Kidney (tissue), 14 donors: ENCODE measurements around the gene AFF3. TPM values are rescaled to one million over a fixed set of nuclear protein-coding genes. Genes with fewer than 3 reads are reported as not detected.
A peak's percentile ranks its signal among the peaks of the same experiment; 100 is the strongest.

Experiments used
- DNase-seq, 5 donors: peaks; one replicate each; pipeline ENCODE4 v3.0.0-alpha.2; 2013 to 2020
- FAIRE-seq: peaks from 2 replicates; lab custom pipeline; 2012; peaks lifted over from hg19 to GRCh38; lab: Jason Lieb, UNC
- H3K27ac ChIP-seq, 2 donors: one replicate each; pipeline ENCODE4 v1.7.0; 2013; ENCODE audit warnings: low read depth in 2 of 2, low read length in 2 of 2, inconsistent platforms in 1 of 2
- H3K27me3 ChIP-seq: one replicate; pipeline ENCODE4 v1.7.1; 2013; ENCODE audit warnings: low read length, inconsistent platforms; ENCODE audit not compliant: control insufficient read depth, insufficient read depth
- H3K36me3 ChIP-seq, 3 donors: one replicate each; pipeline versions ENCODE4 v1.7.0 to v1.7.1; 2013; ENCODE audit warnings: low read length in 3 of 3, control low read depth in 1 of 3, inconsistent platforms in 1 of 3; ENCODE audit not compliant: insufficient read depth in 3 of 3, control insufficient read depth in 2 of 3
- H3K4me1 ChIP-seq, 3 donors: one replicate each; pipeline versions ENCODE4 v1.7.0 to v1.7.1; 2013; ENCODE audit warnings: low read length in 3 of 3, inconsistent platforms in 1 of 3, low read depth in 1 of 3; ENCODE audit not compliant: control insufficient read depth in 2 of 3, insufficient read depth in 2 of 3
- H3K4me3 ChIP-seq, 3 donors: one replicate each; pipeline versions ENCODE4 v1.7.0 to v1.8.1; 2013; ENCODE audit warnings: low read length in 3 of 3, control low read depth in 1 of 3, inconsistent platforms in 1 of 3
- H3K9ac ChIP-seq, 3 donors: one replicate each; pipeline versions ENCODE4 v1.7.0 to v1.7.1; 2013; ENCODE audit warnings: low read length in 3 of 3, control low read depth in 1 of 3, inconsistent platforms in 1 of 3
- H3K9me3 ChIP-seq, 3 donors: one replicate each; pipeline versions ENCODE4 v1.7.0 to v1.7.1; 2013; ENCODE audit warnings: low read length in 3 of 3, control low read depth in 1 of 3, inconsistent platforms in 1 of 3; ENCODE audit not compliant: control insufficient read depth in 2 of 3, insufficient read depth in 1 of 3
- CTCF ChIP-seq: IDR thresholded peaks from 3 replicates; pipeline ENCODE4 v1.5.1; 2012; ENCODE audit warnings: mild to moderate bottlenecking, moderate library complexity, borderline replicate concordance; ENCODE audit not compliant: insufficient read depth; ENCODE audit errors: extremely low read depth
- intact Hi-C: fragments of 100-400 bp; cut with DNase I; formaldehyde crosslinking; loops from one replicate; pipeline ENCODE4 v1.11.1; 2022
- polyA plus RNA-seq: library from polyadenylated mRNA; stranded (reverse); fragments of 350-450 nt; fragmentation: Illumina TruSeq; extraction: RNeasy Lipid Tissue Mini Kit (QIAGEN cat#74804); gene quantifications from one replicate; pipeline ENCODE4 v1.2.3, GENCODE V29; 2014; ENCODE audit warnings: low read depth, low replicate concordance; ENCODE audit not compliant: insufficient read depth
- total RNA-seq: library from RNA; stranded (reverse); fragmentation: NEBNext Ultra II Directional; extraction: Animal tissue kit (Norgen Biotek cat#: 25700); gene quantifications from one replicate; pipeline ENCODE4 v1.2.1, GENCODE V29; 2021
- donor health status: control.
- donor health status: control.
- donor health status: control.
- donor health status: control.
- donor health status: control.
- donor health status: DM: yes; HTN: yes; CAD: no.
- donor health status: Normal renal cell carcinoma (clear cell type).

The AFF3 gene
- total and polyA plus RNA-seq, 2 donors from 2014 or later = 0.65 to 11.0 TPM

GRCh38 chr2:100019499-100019898 is 122.9 kb downstream of the AFF3 start:
- Histone ChIP-seq H3K36me3 (peaks cover 0 to 7% (median 0%) of the 10 kb centered on the region in 3 donors), H3K9me3 (peaks cover 0 to 5% (median 0%) of the 10 kb centered on the region in 3 donors), H3K4me3 (no peak overlapping the region), H3K27ac (no peak overlapping the region), H3K9ac (no peak overlapping the region), H3K4me1 (no peaks in the 10 kb centered on the region), H3K27me3 (no peaks in the 10 kb centered on the region)
- FAIRE-seq (no peak), DNase-seq (no peak)
- intact Hi-C loops = no loop called here
- no peak for TF ChIP-seq CTCF

GRCh38 chr2:100018341-100019193 is 123.8 kb downstream of the AFF3 start:
- no peak overlapping the region for H3K4me3 ChIP-seq
- peaks cover 0 to 5% (median 0%) of the 10 kb centered on the region in 3 donors for H3K9me3 ChIP-seq
- intact Hi-C loops = no loop called here
- no peak for FAIRE-seq
- no peak for DNase-seq
- no peak overlapping the region for H3K27ac ChIP-seq
- no peak for TF ChIP-seq CTCF
- no peaks in the 10 kb centered on the region for H3K4me1 ChIP-seq
- peaks cover 0 to 7% (median 0%) of the 10 kb centered on the region in 3 donors for H3K36me3 ChIP-seq
- H3K9ac ChIP-seq = no peak overlapping the region
- no peaks in the 10 kb centered on the region for H3K27me3 ChIP-seq

- H3K9me3 ChIP-seq = peaks cover 0 to 5% (median 0%) of the 10 kb centered on the region in 3 donors
- intact Hi-C loops = no loop called here
- TF ChIP-seq CTCF = no peak
- H3K36me3 ChIP-seq = peaks cover 0 to 7% (median 0%) of the 10 kb centered on the region in 3 donors
- no peaks in the 10 kb centered on the region for H3K27me3 ChIP-seq
- peak in 3 of 5 donors; percentile 56 to 86 (median 76) for DNase-seq
- H3K4me3 ChIP-seq = no peak overlapping the region
- H3K9ac ChIP-seq = no peak overlapping the region
- H3K4me1 ChIP-seq = no peaks in the 10 kb centered on the region
- no peak overlapping the region for H3K27ac ChIP-seq
- FAIRE-seq = no peak
These were observed 124.8 kb downstream of the AFF3 start for GRCh38 chr2:100017633-100018032.
